ENCODE data around the gene CDH20.

GRCh38 chr18:61428266-61428665 is 95.0 kb downstream of the CDH20 start:
- TF ChIP-seq CTCF (conservative IDR thresholded peaks at IDR 0.05 in 1 of 2, IDR thresholded peaks at IDR 0.05 in 1 of 2; ENCODE audit: low read depth in 1 of 2, low read length in 2 of 2) (no peak), EZH2 (IDR thresholded peaks at IDR 0.05; ENCODE audit: low read length, missing control alignments) (no peak)

Measured in fibroblast of lung (primary cell).